GM12878 (cell line): ENCODE results near the gene PLEKHM2. TPM values are rescaled to one million over a fixed set of nuclear protein-coding genes. Genes with fewer than 3 reads are reported as not detected.

ENCODE experiments used
- POU2F2 ChIP-seq: IDR thresholded peaks from 3 replicates; pipeline ENCODE4 v1.6.1; 2011; ENCODE audit warnings: low read depth, mild to moderate bottlenecking, low read length, borderline replicate concordance
- polyA plus RNA-seq, 11 experiments: library from polyadenylated mRNA; depleted of rRNA in 4 of 11; unstranded in 6 of 11; stranded (reverse) in 5 of 11; fragments of >200 nt; fragmentation: Nextera tagmentation in 4 of 11; fragmentation: Illumina TruSeq in 1 of 11; extraction: Ambion mirVana in 4 of 11; extraction: Trizol in 1 of 11; gene quantifications; 1 replicate in 1 of 11; 2 replicates in 10 of 11; pipeline versions ENCODE4 v1.2.1 to v1.2.3, GENCODE V29; 2011 to 2016; ENCODE audit warnings: inconsistent platforms in 2 of 11, missing spikeins in 2 of 11, low read depth in 1 of 11
- total RNA-seq, 4 experiments: library from RNA; depleted of rRNA in 3 of 4; stranded (reverse); fragments of >200 nt in 3 of 4; fragmentation: Illumina TruSeq in 1 of 4; extraction: Trizol in 1 of 4; gene quantifications; 2 replicates each; pipeline versions ENCODE4 v1.2.1 to v1.2.3, GENCODE V29; 2013 to 2021
- TF ChIP-seq, protein P1 (sequence below): fragments of 450-650 bp; IDR thresholded peaks from 2 replicates; pipeline ENCODE4 v1.6.1; 2016; ENCODE audit warnings: mild to moderate bottlenecking
- TF ChIP-seq, protein P2 (sequence below): fragments of 450-650 bp; IDR thresholded peaks from 2 replicates; pipeline ENCODE4 v1.6.1; 2017; ENCODE audit warnings: mild to moderate bottlenecking, moderate library complexity
- TF ChIP-seq, protein P3 (sequence below): IDR thresholded peaks from 2 replicates; pipeline ENCODE4 v1.6.1; 2012; ENCODE audit warnings: improper control_type of control experiment, low read depth, low read length; ENCODE audit not compliant: insufficient replicate concordance

The PLEKHM2 gene
- total and polyA plus RNA-seq, 10 of the 15 experiments (the other 5 are each of a cell fraction or from before 2014, with no cell fraction given) = 0.37 to 55.2 (median 19.3) TPM

DNA sequence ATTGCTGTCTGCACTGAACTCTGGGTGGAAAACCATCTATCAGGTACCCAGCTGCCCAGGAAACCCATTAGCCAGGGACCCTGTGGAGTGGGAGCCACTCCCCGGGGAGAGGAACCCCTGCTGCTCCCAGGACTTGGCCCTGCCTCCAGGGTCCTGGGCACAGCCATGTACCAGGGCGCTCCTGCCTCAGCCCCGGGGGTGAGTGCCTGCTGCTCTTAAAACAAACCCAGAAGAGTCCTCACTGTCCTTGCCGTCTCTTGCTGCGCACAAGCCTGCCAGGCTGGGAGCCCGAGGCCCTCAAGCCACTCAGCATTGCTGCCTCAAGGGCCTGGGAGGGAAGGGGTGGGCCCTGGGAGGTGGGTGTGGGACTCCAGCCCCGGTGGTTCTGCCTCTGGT lies 48.6 kb downstream of the PLEKHM2 start (continued):
- TF ChIP-seq, protein P1, sequence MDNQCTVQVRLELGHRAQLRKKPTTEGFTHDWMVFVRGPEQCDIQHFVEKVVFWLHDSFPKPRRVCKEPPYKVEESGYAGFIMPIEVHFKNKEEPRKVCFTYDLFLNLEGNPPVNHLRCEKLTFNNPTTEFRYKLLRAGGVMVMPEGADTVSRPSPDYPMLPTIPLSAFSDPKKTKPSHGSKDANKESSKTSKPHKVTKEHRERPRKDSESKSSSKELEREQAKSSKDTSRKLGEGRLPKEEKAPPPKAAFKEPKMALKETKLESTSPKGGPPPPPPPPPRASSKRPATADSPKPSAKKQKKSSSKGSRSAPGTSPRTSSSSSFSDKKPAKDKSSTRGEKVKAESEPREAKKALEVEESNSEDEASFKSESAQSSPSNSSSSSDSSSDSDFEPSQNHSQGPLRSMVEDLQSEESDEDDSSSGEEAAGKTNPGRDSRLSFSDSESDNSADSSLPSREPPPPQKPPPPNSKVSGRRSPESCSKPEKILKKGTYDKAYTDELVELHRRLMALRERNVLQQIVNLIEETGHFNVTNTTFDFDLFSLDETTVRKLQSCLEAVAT = no peak
- no peak for TF ChIP-seq POU2F2
- TF ChIP-seq, protein P2, sequence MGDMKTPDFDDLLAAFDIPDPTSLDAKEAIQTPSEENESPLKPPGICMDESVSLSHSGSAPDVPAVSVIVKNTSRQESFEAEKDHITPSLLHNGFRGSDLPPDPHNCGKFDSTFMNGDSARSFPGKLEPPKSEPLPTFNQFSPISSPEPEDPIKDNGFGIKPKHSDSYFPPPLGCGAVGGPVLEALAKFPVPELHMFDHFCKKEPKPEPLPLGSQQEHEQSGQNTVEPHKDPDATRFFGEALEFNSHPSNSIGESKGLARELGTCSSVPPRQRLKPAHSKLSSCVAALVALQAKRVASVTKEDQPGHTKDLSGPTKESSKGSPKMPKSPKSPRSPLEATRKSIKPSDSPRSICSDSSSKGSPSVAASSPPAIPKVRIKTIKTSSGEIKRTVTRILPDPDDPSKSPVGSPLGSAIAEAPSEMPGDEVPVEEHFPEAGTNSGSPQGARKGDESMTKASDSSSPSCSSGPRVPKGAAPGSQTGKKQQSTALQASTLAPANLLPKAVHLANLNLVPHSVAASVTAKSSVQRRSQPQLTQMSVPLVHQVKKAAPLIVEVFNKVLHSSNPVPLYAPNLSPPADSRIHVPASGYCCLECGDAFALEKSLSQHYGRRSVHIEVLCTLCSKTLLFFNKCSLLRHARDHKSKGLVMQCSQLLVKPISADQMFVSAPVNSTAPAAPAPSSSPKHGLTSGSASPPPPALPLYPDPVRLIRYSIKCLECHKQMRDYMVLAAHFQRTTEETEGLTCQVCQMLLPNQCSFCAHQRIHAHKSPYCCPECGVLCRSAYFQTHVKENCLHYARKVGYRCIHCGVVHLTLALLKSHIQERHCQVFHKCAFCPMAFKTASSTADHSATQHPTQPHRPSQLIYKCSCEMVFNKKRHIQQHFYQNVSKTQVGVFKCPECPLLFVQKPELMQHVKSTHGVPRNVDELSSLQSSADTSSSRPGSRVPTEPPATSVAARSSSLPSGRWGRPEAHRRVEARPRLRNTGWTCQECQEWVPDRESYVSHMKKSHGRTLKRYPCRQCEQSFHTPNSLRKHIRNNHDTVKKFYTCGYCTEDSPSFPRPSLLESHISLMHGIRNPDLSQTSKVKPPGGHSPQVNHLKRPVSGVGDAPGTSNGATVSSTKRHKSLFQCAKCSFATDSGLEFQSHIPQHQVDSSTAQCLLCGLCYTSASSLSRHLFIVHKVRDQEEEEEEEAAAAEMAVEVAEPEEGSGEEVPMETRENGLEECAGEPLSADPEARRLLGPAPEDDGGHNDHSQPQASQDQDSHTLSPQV = no peak
- TF ChIP-seq, protein P3, sequence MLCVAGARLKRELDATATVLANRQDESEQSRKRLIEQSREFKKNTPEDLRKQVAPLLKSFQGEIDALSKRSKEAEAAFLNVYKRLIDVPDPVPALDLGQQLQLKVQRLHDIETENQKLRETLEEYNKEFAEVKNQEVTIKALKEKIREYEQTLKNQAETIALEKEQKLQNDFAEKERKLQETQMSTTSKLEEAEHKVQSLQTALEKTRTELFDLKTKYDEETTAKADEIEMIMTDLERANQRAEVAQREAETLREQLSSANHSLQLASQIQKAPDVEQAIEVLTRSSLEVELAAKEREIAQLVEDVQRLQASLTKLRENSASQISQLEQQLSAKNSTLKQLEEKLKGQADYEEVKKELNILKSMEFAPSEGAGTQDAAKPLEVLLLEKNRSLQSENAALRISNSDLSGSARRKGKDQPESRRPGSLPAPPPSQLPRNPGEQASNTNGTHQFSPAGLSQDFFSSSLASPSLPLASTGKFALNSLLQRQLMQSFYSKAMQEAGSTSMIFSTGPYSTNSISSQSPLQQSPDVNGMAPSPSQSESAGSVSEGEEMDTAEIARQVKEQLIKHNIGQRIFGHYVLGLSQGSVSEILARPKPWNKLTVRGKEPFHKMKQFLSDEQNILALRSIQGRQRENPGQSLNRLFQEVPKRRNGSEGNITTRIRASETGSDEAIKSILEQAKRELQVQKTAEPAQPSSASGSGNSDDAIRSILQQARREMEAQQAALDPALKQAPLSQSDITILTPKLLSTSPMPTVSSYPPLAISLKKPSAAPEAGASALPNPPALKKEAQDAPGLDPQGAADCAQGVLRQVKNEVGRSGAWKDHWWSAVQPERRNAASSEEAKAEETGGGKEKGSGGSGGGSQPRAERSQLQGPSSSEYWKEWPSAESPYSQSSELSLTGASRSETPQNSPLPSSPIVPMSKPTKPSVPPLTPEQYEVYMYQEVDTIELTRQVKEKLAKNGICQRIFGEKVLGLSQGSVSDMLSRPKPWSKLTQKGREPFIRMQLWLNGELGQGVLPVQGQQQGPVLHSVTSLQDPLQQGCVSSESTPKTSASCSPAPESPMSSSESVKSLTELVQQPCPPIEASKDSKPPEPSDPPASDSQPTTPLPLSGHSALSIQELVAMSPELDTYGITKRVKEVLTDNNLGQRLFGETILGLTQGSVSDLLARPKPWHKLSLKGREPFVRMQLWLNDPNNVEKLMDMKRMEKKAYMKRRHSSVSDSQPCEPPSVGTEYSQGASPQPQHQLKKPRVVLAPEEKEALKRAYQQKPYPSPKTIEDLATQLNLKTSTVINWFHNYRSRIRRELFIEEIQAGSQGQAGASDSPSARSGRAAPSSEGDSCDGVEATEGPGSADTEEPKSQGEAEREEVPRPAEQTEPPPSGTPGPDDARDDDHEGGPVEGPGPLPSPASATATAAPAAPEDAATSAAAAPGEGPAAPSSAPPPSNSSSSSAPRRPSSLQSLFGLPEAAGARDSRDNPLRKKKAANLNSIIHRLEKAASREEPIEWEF = no peak
